ENCODE data around the gene RNF144A.

DNA sequence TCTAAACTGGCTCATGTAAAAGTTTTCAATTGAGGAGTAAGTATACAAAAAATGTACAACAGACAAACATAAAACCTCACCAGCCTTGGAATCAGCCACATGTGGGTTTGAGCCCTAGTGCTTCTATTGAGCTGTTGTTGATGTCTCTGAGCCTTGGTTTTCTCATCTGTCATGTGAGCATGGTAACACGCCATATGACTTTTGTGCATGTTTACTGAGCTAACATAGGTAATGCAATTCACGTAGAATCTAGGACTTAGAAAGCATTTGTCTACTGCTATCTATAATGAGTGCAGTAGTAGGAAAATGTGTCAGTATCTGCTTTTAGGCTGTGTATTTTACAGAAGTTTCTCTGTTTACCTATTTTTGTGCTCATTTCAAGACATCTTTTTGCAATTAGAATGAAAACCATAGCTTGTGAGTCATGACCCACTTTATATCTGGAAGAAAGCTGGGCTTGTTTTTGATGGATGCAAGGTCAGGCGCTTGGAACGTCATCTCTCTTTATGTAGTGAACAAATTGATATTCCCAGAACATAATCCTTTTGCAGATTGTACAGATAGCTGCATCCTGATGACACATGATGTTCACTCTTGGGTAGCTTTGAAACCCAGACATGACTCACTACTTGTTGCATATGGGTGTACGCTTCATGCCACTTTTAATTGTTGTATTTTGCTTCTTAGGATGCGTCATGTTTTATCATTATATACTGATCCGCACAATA, 94.3 kb downstream of the RNF144A start:
- TF ChIP-seq, protein P1, sequence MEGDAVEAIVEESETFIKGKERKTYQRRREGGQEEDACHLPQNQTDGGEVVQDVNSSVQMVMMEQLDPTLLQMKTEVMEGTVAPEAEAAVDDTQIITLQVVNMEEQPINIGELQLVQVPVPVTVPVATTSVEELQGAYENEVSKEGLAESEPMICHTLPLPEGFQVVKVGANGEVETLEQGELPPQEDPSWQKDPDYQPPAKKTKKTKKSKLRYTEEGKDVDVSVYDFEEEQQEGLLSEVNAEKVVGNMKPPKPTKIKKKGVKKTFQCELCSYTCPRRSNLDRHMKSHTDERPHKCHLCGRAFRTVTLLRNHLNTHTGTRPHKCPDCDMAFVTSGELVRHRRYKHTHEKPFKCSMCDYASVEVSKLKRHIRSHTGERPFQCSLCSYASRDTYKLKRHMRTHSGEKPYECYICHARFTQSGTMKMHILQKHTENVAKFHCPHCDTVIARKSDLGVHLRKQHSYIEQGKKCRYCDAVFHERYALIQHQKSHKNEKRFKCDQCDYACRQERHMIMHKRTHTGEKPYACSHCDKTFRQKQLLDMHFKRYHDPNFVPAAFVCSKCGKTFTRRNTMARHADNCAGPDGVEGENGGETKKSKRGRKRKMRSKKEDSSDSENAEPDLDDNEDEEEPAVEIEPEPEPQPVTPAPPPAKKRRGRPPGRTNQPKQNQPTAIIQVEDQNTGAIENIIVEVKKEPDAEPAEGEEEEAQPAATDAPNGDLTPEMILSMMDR (conservative IDR thresholded peaks at IDR 0.05; ENCODE audit: low read depth in 2 of 2), result no peak
- no peak for TF ChIP-seq POLR2AphosphoS5 (IDR thresholded peaks at IDR 0.05; ENCODE audit: low read depth)
